SK-N-SH (cell line): ENCODE data around the gene GCDH.
"Not testable (repeated sequence)": the region's sequence is repeated elsewhere in the genome, so short reads cannot be mapped to it uniquely, and the experiment has no call there.

Experiments used
- CHD2 ChIP-seq: fragments of 150-350 bp; IDR thresholded peaks from 2 replicates; pipeline ENCODE4 v1.6.1; 2018; ENCODE audit warnings: low read length; ENCODE audit not compliant: partially characterized antibody
- CTCF ChIP-seq: fragments of 200-600 bp; sonication (generic); IDR thresholded peaks from 2 replicates; pipeline ENCODE4 v1.6.1; 2017; ENCODE audit warnings: antibody characterized with exemption, mild to moderate bottlenecking, moderate library complexity
- ELF1 ChIP-seq: IDR thresholded peaks from 2 replicates; pipeline ENCODE4 v1.4.0; 2012
- EP300 ChIP-seq, 2 experiments: IDR thresholded peaks; 2 replicates each; pipeline versions ENCODE4 v1.4.0 to v1.6.1; 2012; ENCODE audit warnings: borderline replicate concordance in 1 of 2, low read depth in 1 of 2, low read length in 1 of 2
- GABPA ChIP-seq: IDR thresholded peaks from 2 replicates; pipeline ENCODE4 v1.4.0; 2012; ENCODE audit warnings: low read depth, mild to moderate bottlenecking
- MXI1 ChIP-seq: IDR thresholded peaks from 2 replicates; pipeline ENCODE4 v1.6.1; 2012; ENCODE audit warnings: mild to moderate bottlenecking, low read depth, low read length, improper control_type of control experiment
- RAD21 ChIP-seq: IDR thresholded peaks from 2 replicates; pipeline ENCODE4 v1.6.1; 2012; ENCODE audit warnings: mild to moderate bottlenecking, low read length
- RCOR1 ChIP-seq: fragments of 150-350 bp; IDR thresholded peaks from 2 replicates; pipeline ENCODE4 v1.6.1; 2017; ENCODE audit warnings: antibody characterized with exemption, low read length
- RXRA ChIP-seq: IDR thresholded peaks from 2 replicates; pipeline ENCODE4 v1.4.0; 2012; ENCODE audit warnings: low read depth, mild to moderate bottlenecking, borderline replicate concordance
- USF2 ChIP-seq: fragments of 150-350 bp; IDR thresholded peaks from 2 replicates; pipeline ENCODE4 v1.6.1; 2017; ENCODE audit warnings: antibody characterized with exemption, low read length, low read depth, borderline replicate concordance
- ZBTB33 ChIP-seq: IDR thresholded peaks from 2 replicates; pipeline ENCODE4 v1.4.0; 2012; ENCODE audit warnings: low read depth, borderline replicate concordance

- TF ChIP-seq ELF1; USF2; EP300 (IDR thresholded peaks at IDR 0.05; ENCODE audit: borderline replicate concordance in 1 of 2, low read depth in 1 of 2, low read length in 1 of 2); CTCF; RAD21; ZBTB33; RCOR1; GABPA; RXRA; MXI1; CHD2: not testable (repeated sequence)
Observed at GRCh38 chr19:12846613-12847012, 44.3 kb upstream of the GCDH start.
